Astrocyte of the hippocampus (primary cell): ENCODE data around the gene MED26.
A peak's percentile ranks its signal among the peaks of the same experiment; 100 is the strongest.

Experiments
- DNase-seq: peaks from one replicate; pipeline ENCODE4 v3.0.0; 2011; ENCODE audit warnings: low read depth, low spot score

MED26 gene

DNA sequence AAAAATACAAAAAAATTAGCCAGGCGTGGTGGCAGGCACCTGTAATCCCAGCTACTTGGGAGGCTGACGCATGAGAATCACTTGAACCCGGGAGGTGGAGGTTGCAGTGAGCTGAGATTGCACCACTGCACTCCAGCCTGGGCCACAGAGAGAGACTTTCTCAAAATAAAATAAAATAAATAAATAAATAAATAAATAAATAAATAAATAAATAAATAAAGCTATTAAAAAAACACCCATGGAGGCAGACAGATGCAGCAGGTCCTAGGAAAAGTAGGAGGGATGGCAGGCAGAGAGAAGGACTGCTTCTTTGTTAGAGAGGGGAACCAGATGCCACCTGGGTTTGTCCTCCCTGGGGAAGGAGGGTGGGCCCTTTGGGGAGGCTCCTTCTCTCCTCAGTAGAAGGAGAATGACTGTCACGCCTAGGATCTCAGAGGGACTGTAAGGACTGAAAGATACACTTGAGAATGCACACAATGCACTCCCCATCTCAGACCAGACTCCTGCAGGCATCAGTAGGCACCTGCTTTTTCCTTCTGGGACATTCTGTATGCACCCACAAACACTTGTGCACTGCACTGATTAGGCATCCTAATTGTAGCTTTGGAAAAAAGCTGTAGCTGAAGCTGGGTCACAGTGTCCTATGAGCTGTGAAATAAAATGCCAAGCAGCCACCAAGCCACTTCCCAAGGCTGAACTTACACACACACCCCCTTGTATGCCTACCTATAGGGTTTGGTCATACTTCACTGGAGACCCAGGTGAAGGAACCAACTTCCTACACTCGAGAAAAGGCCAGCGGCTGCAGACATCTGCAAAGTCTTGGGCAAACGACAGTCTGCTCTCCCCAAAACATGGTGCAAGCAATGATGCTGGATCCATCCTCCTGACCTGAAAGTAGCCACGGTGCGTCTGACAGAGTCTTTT is 36.9 kb downstream of the MED26 start:
- no peak for DNase-seq

DNA sequence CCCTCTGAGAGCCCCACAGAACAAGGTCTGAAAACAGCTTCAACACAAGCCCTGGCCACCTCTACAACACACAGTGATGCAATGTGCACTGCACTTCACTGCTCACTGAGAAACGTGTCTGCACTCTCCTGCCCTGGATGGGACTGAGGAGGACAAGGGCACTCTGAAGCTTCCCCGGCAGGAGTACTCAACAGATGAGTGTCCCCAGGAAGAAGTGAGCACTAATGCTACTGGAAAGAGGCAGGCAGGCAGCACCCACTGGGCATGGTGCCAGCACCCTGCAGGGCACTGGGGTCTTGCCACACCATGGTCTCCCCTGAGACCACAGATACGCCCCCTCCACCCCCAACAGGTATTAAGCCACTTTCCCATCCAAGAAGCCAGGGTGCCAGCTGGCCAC is 38.1 kb downstream of the MED26 start:
- DNase-seq: no peak

DNA sequence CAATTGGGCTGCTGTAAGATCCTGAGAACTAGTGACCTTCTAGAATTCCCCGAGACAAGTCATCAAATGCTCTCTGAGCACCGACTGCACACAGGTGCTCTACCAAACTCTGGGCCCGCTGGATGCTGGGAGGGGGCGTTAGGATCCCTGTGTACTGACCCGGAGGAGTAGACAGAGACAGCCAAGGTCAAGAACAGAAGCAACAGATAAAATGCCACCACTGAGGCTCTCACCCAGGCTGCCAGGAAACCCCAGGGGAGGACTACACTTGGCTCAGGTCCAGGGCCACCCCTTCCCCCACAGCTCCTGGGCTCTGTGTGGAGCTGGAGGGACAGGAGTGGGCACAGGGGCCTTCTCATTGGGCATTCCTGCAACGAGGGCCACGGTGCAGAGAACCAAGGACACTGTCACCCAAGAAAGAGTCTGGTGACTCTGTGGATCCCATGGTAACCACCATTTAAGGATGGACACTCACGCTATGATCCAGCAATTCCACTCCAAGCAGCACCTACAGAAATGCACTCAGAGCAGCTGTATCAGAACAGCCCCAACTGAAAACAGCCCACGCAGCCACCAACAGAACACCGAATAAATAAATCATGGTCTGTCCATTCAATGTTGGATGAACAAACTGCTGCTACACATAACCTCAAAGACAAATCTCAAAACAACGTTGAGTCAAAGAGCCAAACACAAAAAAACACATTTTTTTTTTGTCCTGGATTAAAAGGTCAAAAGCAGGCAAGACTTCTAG is 39.0 kb downstream of the MED26 start:
- no peak for DNase-seq

DNA sequence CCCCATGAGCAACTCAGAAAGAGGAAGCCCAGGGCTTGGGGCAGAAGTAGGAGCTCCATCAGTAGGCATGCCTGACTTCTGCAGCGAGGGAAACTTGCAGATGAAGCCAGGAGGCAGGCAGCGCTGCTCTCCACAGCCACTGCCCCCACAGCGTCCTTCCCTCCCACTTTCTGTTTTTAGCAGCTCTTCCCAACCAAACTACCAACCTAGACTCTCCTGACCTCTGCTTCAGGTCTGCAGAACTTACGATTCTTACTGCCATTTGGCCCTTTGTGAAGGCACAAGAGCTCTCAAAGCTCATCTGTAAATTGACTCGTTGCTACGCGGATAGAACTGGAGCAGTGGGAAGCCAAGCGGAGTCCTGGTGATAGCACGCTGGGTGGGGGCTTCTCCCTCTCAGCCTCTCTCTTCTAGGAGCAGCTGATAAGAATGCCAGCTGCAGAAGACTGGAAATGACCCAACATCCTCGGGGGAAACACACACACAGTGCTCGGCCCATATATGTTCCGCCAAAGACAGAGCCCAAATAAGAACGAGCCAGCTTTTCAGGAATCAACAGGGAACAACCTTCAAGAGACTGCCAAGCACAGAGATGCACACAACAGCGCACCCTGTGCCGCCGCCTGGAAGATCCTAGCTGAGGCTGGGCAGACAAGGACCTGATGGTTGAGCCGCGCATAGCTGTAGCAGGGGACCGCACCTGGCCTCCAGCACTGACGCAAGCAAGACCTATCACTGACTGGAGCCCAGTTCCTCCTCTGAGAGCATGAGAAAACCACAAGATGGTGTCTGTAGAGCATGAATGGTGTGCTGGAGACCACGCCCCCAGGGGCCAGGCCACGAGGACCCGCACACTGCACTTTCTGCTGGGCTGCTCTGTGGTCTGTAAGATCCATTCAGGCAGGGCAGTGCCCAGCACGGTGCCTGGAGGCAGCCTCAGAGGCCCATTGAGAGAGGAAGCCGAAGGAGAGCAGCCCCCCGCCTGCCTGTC is 39.9 kb downstream of the MED26 start:
- no peak for DNase-seq

DNA sequence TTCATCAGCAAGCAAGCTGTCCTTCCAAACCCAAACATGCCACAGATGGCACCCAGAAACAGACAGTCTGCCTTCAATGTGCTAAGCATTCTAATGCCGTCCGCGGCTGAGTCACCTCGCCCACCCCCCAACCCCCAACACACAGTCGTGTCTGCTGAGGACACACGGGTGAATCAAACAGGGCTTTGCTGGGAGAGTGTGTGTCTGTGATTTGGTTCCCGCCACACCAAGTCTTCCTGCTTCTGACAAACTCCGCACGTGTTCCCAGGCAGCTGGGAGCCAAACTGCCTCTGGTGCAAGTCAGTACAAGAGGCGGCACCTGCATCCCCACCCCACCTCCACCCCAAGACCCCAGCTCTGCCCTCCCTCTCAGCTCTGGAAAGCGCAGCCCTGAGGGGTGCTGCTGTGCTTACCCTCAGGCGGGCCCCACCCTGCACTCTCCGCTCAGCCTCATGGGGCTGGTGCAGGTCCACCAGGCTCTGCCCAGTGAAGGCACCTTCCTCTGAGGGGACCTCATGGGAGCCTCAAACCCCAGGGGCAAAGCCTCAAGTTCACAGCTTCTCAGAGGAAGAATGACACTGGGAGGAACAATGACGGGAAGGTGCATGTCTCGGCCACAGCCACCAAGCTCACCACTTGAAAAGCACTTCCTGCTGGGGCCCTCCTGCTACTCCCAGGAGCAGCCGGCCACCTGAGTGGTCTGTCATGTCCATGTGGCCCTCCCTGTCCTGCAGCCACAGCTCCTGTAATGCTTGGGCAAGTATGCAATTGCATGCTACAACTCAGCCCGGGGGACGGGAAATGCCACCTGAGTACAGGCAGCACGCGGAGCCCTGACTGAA is 40.8 kb downstream of the MED26 start:
- DNase-seq: peak; percentile 65

DNA sequence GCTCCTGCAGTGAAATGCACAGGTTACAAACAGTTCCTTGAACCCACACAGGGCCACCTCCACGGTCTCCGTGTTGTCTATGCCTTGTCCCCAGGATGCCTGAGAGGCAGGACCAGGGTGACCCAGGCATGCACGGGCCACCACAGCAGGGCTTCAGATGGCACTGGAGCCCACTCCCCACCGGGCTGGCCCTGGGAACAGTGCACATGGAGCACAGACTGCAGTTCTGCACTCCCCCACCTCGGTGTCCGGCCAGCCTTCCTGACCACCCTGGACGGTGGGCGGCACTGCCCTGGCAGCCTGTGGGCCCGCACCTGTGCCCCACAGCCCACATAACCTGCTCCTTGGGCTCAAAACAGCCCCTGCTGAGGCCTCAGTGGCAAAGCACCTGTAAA is 41.5 kb downstream of the MED26 start:
- no peak for DNase-seq

DNA sequence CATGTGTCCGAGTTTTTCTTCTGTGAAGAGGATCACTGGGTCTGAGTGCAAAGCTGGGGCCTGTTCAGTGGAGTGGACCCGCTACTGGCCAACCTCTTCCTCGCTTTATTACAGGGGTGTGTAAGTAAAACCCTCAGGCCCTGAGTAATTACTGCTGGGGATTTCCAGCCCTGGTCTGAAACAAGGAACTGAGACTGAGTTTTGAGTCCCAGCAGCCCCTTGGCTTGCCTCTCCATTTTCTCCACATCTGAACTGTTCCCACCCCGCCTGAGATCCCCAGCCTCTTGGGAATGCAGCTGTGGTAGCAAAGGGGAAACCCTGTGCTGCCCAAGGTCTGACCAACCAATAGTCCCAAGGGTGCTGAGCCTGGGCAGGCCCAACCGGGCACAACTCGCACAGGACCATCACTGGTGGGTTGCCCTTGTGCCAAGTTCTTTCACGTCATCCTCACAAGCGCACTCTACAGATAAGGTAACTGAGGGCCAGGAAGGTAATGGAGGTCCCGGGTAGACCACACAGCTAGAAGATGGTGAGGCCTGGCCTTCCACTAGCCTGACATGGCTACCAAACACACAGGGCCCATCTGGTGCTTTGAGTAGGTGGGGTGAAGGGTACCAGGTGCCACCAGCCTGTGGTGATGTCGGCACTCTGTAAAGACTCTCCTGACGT is 42.1 kb downstream of the MED26 start:
- DNase-seq: peak; percentile 25

DNA sequence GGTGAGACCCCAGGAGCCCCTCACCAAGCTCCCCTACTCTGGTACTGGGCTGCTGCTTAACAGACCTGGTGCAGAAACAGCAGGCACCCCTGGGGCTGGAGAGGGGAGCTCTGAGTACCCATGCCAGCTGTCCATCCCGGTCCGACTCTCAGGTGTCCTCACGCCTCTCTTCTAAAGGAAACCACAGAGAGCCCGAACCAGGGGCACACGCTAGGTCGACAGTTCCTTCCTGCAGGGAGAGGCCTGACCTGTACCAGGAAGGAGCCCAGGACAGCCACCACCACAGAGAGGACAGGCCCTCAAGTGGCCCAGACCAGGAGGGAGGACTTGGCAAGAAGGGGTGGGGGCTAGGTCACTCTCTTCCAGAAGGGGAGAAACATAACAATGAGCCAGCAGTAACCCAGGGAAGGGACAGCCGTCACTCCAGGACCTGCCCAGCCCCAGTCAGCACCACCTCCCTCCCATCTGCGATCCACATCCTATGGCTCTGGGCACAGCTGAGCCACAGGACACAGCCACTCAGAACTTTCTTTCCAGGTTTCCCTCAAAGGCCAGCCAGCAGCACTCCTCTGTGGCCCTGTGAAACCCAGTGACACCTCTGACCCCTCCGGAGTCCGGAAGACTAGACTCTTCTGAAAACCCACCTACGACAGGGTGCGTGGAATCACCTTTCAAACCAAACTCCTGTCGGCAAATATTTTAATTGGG is 42.8 kb downstream of the MED26 start:
- DNase-seq: no peak

DNA sequence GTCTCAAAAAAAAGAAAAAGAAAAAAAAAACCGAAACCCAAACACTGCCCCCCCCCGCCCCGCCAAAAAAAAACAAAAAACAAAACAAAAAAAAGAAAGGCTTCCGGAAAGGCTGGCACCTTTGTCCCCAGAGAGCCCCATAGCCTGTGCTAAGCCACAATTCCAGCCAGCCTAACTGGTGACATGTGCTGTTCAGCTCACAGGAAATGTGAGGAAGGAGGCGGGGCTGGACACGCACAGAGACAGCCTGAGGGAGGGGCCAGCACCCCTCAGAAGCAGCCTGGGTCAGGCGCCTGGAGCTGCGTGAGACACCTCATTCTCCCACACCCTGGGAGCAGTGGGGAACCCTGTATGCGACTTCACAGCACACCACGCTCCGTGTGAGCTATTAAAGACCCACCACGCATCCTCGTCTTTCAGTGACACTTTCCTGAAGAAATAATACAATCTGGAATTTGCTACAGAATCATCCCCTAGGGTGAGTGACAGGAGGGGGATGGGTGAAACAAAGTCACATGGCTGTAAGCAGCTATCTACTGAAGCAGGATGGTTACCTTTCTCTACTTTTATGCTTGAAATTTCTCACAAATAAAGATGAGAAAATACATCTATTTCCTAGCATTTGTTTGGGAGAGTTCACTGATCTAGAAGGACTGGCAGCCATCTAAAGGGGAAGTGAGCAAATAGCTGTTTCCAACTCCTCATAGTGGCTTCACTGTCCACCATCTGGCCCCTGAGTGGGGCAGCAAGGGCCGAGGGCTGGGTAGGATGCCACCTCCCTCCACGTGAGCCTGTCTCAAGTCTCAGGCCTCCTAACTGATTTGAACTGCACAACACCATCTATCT is 43.5 kb downstream of the MED26 start:
- peak; percentile 84 for DNase-seq

DNA sequence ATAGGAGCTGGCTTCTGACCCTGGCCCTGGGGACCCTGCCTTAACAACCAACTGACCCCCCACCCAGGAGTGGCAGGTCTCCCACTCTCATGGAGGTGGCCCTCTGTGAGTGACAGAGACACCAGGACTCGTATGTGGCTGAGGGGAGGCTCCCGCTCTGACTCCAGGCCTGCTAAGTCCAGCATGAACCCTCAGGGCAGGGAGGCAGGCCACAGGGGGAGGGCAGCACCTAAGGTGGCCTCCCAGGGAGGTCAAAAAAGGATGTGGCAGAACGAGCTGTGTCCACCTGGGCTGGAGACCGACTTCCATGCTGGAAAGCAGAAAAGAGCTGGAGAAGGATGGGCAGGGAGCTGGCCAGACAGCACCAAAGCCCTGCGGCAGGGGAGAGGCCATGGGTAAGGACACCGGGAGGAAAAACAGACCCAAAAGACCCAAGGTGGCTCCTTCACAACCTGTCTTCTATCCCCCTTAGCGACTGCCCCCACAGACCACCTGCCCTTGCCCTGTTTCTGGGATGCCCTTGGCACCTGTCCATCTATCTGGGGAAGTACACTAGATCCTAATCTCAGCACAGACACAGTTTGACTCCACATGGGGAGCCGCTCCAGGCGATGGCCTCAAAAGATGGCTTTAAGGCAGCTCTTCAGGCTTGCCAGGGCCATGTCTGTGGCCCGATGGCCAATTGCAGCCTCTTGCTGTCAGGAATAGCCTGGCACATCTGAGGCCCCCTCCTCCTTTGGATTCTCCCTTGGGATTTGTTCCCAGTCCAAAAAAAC is 45.3 kb downstream of the MED26 start:
- DNase-seq: no peak

DNA sequence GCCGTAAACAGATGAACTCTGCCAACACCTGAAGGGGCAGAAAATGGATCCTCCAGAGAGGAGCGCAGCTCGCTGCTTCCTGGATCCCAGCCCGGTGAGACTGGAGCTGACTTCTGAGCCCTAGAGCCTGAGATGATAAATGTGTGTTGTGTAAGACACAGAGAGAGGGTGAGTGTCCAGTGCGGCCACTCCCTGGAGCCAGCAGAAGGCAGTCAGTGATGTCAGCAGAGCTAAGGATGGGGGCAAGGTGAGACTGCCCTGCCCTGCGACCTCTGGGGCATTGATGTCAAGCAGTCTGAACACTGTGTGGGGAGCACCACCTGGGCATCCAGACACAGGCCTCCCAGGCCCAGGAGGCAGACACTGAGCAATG is 46.0 kb downstream of the MED26 start:
- no peak for DNase-seq

DNA sequence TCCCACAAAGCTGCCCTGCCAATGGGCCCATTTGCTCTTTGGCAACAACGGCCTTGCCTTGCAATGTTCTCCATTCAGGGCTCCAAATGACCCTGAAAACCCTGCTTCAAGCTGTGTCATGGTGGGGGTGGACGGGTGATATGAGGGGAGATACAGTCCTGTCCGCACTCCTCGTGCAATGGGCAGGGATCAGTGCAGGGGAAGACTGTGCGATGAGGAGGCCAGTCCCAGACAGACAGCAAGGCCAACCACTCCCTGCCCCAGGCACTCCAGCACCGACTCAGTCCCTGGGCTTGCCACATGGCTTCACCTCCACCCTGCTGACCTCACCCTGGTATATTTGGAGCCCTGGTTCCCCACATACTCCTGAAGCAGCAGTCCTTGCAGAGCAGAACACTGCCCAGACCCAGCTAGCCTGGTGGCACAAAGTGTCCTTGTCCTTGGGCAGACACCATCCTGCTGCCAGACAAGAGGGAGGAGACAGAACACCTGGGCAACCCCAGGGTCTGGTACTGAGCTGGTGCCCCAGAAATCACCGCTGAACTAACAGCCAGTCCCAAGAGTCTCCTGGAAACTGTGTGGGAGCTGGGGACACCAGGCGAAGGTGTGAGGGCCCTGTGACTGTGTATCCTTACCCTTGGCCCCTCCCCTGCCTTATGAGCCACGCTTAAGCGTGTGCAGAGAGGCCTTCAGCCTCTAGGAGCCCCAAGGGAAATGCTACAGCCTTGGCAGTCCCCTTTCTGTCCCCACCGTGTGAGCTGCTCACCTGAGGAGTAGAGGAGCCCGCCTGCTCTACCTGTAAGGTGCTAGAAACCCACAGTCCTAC is 46.6 kb downstream of the MED26 start:
- DNase-seq: no peak

DNA sequence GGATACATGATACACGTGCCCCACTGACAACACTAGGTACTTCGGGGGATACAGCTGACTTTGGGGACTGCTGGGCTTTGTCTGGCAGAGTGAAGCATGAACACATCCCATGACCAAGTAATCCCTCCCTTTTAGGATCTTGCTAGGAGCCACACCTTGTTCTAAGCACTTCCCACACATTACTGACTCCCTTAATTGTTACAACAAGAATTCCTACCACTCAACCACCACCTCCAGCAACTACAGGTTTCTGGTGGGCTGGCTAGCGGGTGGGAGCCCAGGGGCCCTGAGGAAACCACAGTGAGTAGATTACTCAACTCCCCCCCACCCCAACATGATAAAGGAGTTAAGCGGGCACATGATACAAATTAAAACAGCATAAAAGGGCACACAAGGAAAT is 48.6 kb downstream of the MED26 start:
- DNase-seq: no peak

DNA sequence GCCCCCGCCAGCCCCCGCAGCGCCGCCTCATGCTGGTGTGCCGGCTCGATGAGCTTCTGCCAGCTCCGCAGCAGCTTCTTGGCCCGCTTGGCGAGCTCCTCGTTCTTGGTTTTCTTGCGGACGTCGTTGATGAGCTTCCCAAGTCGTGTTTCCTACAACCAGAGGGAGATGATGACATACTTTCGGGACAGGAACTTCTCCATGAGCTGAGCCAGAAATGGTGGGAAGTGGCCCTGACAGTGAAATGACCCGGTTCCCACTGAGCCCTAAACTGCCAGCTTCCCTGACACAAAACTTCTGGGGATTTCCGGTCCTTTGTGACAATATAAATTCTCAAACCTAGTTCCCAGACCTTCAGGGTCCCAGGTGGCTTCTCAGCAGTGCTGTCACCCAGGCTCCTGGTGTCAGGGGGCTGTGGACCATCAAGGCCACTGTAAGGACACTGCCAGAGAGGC is 50.4 kb downstream of the MED26 start:
- DNase-seq: no peak

DNA sequence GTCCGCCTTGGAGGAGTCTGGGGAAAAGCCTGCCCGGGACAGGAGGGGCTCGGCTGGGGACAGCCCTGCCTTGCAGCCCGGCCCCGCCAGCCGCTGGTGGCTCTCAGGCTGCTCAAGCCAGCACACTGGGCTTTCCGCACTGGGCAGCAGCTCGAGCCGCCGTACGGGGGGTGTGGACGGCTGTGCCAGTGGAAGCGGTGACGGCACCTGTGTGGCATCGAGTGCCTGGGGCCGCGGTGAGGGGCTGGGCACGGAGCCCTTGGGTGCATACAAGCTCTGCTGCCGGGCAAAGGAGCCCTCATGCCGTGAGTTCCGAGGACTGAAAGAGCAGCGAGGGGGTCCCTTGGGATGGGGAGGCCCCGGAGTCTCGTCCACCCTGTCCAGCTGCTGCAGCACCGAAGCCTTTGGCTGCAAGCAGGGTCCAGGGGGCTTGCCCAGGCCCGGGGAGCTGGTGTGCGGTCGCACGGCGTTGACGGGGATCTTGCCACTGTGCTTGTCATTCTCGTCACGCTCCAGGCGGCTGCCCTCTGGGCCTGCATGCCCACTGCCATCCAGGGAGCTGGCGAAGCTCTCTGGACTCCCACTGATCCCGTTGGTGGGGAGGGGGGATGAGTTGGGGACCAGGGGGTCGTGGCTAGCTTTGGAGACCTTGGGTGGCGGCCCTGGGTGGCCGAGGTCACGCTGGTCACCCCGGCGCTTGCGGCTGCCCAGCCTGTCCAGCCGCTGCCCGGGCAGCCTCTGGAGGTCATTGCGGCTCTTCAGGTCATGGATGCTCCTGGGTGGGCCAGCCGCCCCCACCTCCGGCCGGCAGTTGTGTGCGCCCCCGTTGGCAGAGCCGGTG is 51.1 kb downstream of the MED26 start:
- no peak for DNase-seq
